Thoracic aorta (tissue), 2 donors: Measurements from ENCODE around the gene FBXW10. TPM values are rescaled to one million over a fixed set of nuclear protein-coding genes. Genes with fewer than 3 reads are reported as not detected.
"Not testable (repeated sequence)": the region's sequence is repeated elsewhere in the genome, so short reads cannot be mapped to it uniquely, and the experiment has no call there.

Experiments used
- ATAC-seq: fragments of 150-250 bp; one replicate; pipeline ENCODE4 v1.8.0; 2017; ENCODE audit warnings: low read depth; ENCODE audit not compliant: insufficient number of reproducible peaks, low FRiP score
- DNase-seq: peaks from one replicate; pipeline ENCODE4 v3.0.0-alpha.2; 2020; ENCODE audit warnings: low spot score
- H3K27ac ChIP-seq, 2 donors: fragments of 200-600 bp; sonication (generic); 1 replicate in 1 of 2; 2 replicates in 1 of 2; pipeline ENCODE4 v1.5.1; 2016; ENCODE audit warnings: mild to moderate bottlenecking in 2 of 2, moderate library complexity in 2 of 2
- H3K27me3 ChIP-seq: fragments of 200-600 bp; sonication (generic); replicated peaks from 2 replicates; pipeline ENCODE4 v1.6.0; 2016; ENCODE audit warnings: mild to moderate bottlenecking; ENCODE audit not compliant: insufficient read depth
- H3K36me3 ChIP-seq: fragments of 200-600 bp; sonication (generic); one replicate; pipeline ENCODE4 v1.5.1; 2016
- H3K4me1 ChIP-seq, 2 donors: fragments of 200-600 bp; sonication (generic); 1 replicate in 1 of 2; 2 replicates in 1 of 2; pipeline versions ENCODE4 v1.5.1 to v1.6.0; 2016; ENCODE audit warnings: low read depth in 2 of 2, mild to moderate bottlenecking in 1 of 2; ENCODE audit not compliant: control insufficient read depth in 1 of 2
- H3K4me3 ChIP-seq: fragments of 200-600 bp; sonication (generic); 2 replicates; pipeline ENCODE4 v1.5.1; 2016; ENCODE audit warnings: mild to moderate bottlenecking
- H3K9me3 ChIP-seq: fragments of 200-600 bp; sonication (generic); 2 replicates; pipeline ENCODE4 v1.5.1; 2016
- total RNA-seq, 2 donors: library from RNA; depleted of rRNA; stranded (reverse); fragments of >200 nt; gene quantifications; one replicate each; pipeline versions ENCODE4 v1.1.0 to v1.2.3, GENCODE V29; 2016

Gene FBXW10
- total RNA-seq, 2 donors from 2014 or later = not detected

- not testable (repeated sequence) for DNase-seq, ATAC-seq, H3K9me3 ChIP-seq, H3K27me3 ChIP-seq, H3K27ac ChIP-seq, H3K4me1 ChIP-seq, H3K36me3 ChIP-seq
- H3K4me3 ChIP-seq = peak overlapping the region; percentile 42
Measured at GRCh38 chr17:18722612-18723011, 21.2 kb upstream of the FBXW10 start.

- H3K4me3 ChIP-seq, H3K27ac ChIP-seq, H3K4me1 ChIP-seq, H3K9me3 ChIP-seq, H3K36me3 ChIP-seq, ATAC-seq, DNase-seq, H3K27me3 ChIP-seq: not testable (repeated sequence)
Measured at GRCh38 chr17:18723509-18723908, 20.3 kb upstream of the FBXW10 start.

- not testable (repeated sequence) for H3K4me3 ChIP-seq, DNase-seq, H3K9me3 ChIP-seq, H3K36me3 ChIP-seq, H3K27ac ChIP-seq, ATAC-seq, H3K4me1 ChIP-seq, H3K27me3 ChIP-seq
Measured at GRCh38 chr17:18732438-18732837, 11.4 kb upstream of the FBXW10 start.

GRCh38 chr17:18733350-18733749 lies 10.5 kb upstream of the FBXW10 start:
- H3K27me3 ChIP-seq, H3K36me3 ChIP-seq, H3K27ac ChIP-seq, ATAC-seq, H3K9me3 ChIP-seq, H3K4me1 ChIP-seq, DNase-seq, H3K4me3 ChIP-seq: not testable (repeated sequence)

- not testable (repeated sequence) for H3K4me1 ChIP-seq, DNase-seq, H3K27ac ChIP-seq, H3K36me3 ChIP-seq, H3K9me3 ChIP-seq, H3K27me3 ChIP-seq, ATAC-seq, H3K4me3 ChIP-seq
Measured at GRCh38 chr17:18739616-18740391, 4.0 kb upstream of the FBXW10 start.

- H3K27me3 ChIP-seq, H3K9me3 ChIP-seq, H3K36me3 ChIP-seq, ATAC-seq, H3K27ac ChIP-seq, DNase-seq, H3K4me3 ChIP-seq, H3K4me1 ChIP-seq: not testable (repeated sequence)
Measured at GRCh38 chr17:18741228-18741627, 2.6 kb upstream of the FBXW10 start.

GRCh38 chr17:18744726-18745125 lies 872 bp downstream of the FBXW10 start:
- not testable (repeated sequence) for ATAC-seq, H3K4me3 ChIP-seq, H3K27me3 ChIP-seq, DNase-seq, H3K9me3 ChIP-seq, H3K4me1 ChIP-seq, H3K27ac ChIP-seq, H3K36me3 ChIP-seq

GRCh38 chr17:18746551-18746950 lies 2.7 kb downstream of the FBXW10 start:
- not testable (repeated sequence) for H3K36me3 ChIP-seq, DNase-seq, H3K4me1 ChIP-seq, H3K4me3 ChIP-seq, ATAC-seq, H3K27ac ChIP-seq, H3K9me3 ChIP-seq, H3K27me3 ChIP-seq

- not testable (repeated sequence) for H3K4me3 ChIP-seq, ATAC-seq, H3K27ac ChIP-seq, H3K27me3 ChIP-seq, H3K4me1 ChIP-seq, H3K9me3 ChIP-seq, H3K36me3 ChIP-seq, DNase-seq
Measured at GRCh38 chr17:18747501-18747900, 3.6 kb downstream of the FBXW10 start.

- H3K27ac ChIP-seq, H3K9me3 ChIP-seq, H3K36me3 ChIP-seq, DNase-seq, ATAC-seq, H3K27me3 ChIP-seq, H3K4me1 ChIP-seq, H3K4me3 ChIP-seq: not testable (repeated sequence)
Measured at GRCh38 chr17:18750242-18750641, 6.4 kb downstream of the FBXW10 start.

- ATAC-seq, H3K27me3 ChIP-seq, H3K36me3 ChIP-seq, DNase-seq, H3K9me3 ChIP-seq, H3K4me1 ChIP-seq, H3K4me3 ChIP-seq, H3K27ac ChIP-seq: not testable (repeated sequence)
Measured at GRCh38 chr17:18753829-18754409, 10.1 kb downstream of the FBXW10 start.

GRCh38 chr17:18755969-18756368 lies 12.1 kb downstream of the FBXW10 start:
- H3K4me1 ChIP-seq, ATAC-seq, H3K27ac ChIP-seq, H3K36me3 ChIP-seq, H3K9me3 ChIP-seq, H3K27me3 ChIP-seq, H3K4me3 ChIP-seq, DNase-seq: not testable (repeated sequence)
